Measurements from ENCODE around the gene CHRM2.

DNA sequence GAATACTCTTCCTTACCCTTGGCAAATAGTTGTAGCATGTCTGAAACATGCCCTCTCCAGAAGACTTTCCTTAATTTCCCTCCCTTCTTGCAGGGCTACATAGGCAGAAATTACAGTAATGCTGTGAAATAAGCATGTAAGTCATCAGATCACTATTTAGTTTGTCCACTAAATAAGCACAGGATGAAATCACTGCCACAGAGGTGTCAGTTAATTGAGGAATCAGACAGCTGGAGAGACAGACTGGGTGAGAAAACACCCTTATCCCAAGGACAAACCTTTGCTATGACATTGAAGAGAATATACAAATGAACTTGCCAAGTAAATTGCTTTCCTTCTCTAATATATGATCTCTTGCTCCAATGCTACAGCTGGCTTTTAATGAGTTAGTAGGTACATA, 129.3 kb downstream of the CHRM2 start:
- TF ChIP-seq, protein P1, sequence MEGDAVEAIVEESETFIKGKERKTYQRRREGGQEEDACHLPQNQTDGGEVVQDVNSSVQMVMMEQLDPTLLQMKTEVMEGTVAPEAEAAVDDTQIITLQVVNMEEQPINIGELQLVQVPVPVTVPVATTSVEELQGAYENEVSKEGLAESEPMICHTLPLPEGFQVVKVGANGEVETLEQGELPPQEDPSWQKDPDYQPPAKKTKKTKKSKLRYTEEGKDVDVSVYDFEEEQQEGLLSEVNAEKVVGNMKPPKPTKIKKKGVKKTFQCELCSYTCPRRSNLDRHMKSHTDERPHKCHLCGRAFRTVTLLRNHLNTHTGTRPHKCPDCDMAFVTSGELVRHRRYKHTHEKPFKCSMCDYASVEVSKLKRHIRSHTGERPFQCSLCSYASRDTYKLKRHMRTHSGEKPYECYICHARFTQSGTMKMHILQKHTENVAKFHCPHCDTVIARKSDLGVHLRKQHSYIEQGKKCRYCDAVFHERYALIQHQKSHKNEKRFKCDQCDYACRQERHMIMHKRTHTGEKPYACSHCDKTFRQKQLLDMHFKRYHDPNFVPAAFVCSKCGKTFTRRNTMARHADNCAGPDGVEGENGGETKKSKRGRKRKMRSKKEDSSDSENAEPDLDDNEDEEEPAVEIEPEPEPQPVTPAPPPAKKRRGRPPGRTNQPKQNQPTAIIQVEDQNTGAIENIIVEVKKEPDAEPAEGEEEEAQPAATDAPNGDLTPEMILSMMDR (IDR thresholded peaks at IDR 0.05; ENCODE audit: insufficient read depth, low read length): no peak
- no peak for TF ChIP-seq GABPA (IDR thresholded peaks at IDR 0.05; ENCODE audit: low read depth)

Data from HL-60 (cell line).